ENCODE data around the gene CRACR2B.

Gene CRACR2B

GRCh38 chr11:868802-869201, 41.1 kb downstream of the CRACR2B start:
- no peak for DNase-seq (ENCODE audit: low read depth)

GRCh38 chr11:869399-870126, 41.8 kb downstream of the CRACR2B start:
- DNase-seq (ENCODE audit: low read depth): no peak

- DNase-seq (ENCODE audit: low read depth): no peak
Observed at GRCh38 chr11:870127-870413, 42.4 kb downstream of the CRACR2B start.

GRCh38 chr11:870418-870817, 42.7 kb downstream of the CRACR2B start:
- DNase-seq (ENCODE audit: low read depth): no peak

- no peak for DNase-seq (ENCODE audit: low read depth)
Observed at GRCh38 chr11:871472-871871, 43.8 kb downstream of the CRACR2B start.

GRCh38 chr11:872799-873198, 45.1 kb downstream of the CRACR2B start:
- DNase-seq (ENCODE audit: low read depth): no peak

- no peak for DNase-seq (ENCODE audit: low read depth)
Observed at GRCh38 chr11:873706-874105, 46.0 kb downstream of the CRACR2B start.

- DNase-seq (ENCODE audit: low read depth): no peak
Observed at GRCh38 chr11:875203-875602, 47.5 kb downstream of the CRACR2B start.

GRCh38 chr11:875769-876301, 48.1 kb downstream of the CRACR2B start:
- DNase-seq (ENCODE audit: low read depth): no peak

GRCh38 chr11:876545-876944, 48.8 kb downstream of the CRACR2B start:
- DNase-seq (ENCODE audit: low read depth): no peak

- DNase-seq (ENCODE audit: low read depth): no peak
Observed at GRCh38 chr11:877565-877964, 49.8 kb downstream of the CRACR2B start.

- DNase-seq (ENCODE audit: low read depth): no peak
Observed at GRCh38 chr11:880447-880846, 52.7 kb downstream of the CRACR2B start.
